Raji (cell line): ENCODE measurements around the gene TAB2.

Experiments used
- POLR2A ChIP-seq: IDR thresholded peaks from 2 replicates; pipeline ENCODE4 v1.6.1; 2011; ENCODE audit warnings: low read depth, low read length, control low read depth; ENCODE audit not compliant: insufficient read depth

Gene TAB2

DNA sequence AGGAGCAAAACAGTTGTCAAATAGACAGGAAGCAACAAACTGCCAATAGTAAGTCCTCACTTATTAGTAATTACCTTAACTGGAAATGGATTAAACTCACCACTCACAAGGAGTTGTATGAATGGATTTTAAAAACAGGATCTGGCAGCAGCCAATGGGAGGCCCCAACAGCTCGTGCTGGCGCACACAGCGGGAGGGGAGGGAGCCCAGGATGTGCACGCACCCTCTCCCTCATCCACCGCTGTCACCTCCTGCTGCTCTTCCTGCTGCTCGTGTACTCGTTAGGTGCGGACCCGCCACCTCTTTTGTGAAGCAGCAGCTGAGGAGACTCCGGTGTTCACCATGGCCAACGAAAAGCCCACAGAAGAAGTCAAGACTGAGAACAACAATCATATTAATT lies 82.5 kb downstream of the TAB2 start, which contains the start of gene SUMO4:
TSS of gene SUMO4 (plus strand) at position 213 of the 400 bp plus-strand sequence. CDS start at position 343, 130 bp downstream.
- no peak for TF ChIP-seq POLR2A

DNA sequence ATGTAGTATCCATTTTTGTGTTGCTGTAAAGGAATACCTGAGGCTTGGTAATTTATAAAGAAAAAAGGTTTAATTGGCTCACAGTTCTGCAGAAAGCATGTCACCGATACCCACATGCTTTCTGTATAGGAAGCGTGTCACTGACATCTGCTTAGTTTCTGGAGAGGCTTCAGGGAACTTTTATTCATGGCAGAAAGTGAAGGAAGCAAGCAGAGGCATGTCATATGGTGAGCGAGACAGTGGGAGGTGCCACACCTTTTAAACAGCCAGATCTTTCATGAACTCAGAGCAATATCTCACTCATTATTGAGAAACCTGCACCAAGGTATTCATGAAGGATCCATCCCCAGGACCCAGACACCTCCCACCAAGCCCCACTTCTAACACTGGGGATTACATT lies 86.0 kb downstream of the TAB2 start:
- no peak for TF ChIP-seq POLR2A

- TF ChIP-seq POLR2A = no peak
Measured at GRCh38 chr6:149405823-149406765, 88.6 kb downstream of the TAB2 start.

DNA sequence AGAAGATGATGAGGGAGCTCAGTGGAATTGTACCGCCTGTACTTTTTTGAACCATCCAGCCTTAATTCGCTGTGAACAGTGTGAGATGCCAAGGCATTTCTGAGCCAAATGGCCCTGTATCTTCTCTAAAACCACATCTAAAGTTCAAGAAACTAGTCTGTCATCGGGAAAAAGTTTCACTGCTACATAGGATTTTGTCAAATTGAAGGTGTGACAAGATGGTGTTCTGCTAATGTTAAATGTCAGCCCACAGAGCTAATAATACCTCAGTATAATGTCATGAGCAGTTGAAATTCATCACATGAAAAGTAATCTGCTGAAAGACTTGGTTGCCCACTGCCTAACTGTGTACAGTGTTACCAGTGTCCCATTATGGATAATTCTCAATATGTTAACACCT lies 92.1 kb downstream of the TAB2 start:
- no peak for TF ChIP-seq POLR2A

DNA sequence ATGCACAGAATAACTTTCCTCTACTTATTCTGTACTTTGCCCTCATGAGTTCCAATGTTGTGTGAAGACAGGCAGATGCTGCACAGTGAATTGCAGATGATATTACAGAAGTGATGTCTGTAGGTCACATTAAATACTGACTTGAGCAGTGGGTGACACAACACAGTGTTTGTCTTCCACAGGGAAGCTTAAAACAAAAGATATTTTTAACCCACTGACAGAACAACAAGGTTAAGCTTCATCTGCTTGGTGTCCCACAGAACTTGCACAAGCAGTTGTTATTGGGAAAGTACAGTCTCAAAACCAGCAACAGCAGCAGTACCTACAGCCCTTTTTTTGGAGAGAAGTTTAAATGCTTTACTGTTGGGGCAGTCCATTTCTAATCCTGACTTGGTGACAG lies 93.0 kb downstream of the TAB2 start:
- no peak for TF ChIP-seq POLR2A

- TF ChIP-seq POLR2A = no peak
Measured at GRCh38 chr6:149414009-149414408, 96.5 kb downstream of the TAB2 start.

GRCh38 chr6:149414821-149415220 lies 97.3 kb downstream of the TAB2 start:
- no peak for TF ChIP-seq POLR2A

- no peak for TF ChIP-seq POLR2A
Measured at GRCh38 chr6:149419696-149420404, 102.3 kb downstream of the TAB2 start.

GRCh38 chr6:149421132-149421531 lies 103.6 kb downstream of the TAB2 start:
- no peak for TF ChIP-seq POLR2A

- no peak for TF ChIP-seq POLR2A
Measured at GRCh38 chr6:149422581-149422980, 105.1 kb downstream of the TAB2 start.

GRCh38 chr6:149423964-149424440 lies 106.5 kb downstream of the TAB2 start:
- TF ChIP-seq POLR2A = no peak

DNA sequence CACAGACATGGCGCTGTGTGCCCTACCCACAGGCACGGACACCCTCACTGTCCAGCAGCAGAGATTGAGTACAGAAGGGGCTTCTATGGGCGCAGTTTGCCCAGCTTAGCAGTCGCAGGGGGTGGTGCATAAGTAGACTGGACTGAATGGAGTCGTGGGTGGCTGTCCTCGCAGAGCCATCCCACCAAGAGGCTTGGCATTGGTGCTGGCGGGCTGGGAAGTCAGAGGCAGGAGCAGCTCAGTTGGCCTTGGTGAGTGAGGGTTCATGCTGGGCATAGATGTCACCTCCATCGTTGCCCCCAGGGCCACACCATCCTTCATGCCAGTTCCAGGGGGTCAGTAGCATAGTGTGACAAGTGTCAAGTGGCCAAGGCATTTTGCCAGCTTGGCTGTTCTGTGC lies 107.7 kb downstream of the TAB2 start:
- TF ChIP-seq POLR2A = no peak

- no peak for TF ChIP-seq POLR2A
Measured at GRCh38 chr6:149425754-149426153, 108.2 kb downstream of the TAB2 start.

DNA sequence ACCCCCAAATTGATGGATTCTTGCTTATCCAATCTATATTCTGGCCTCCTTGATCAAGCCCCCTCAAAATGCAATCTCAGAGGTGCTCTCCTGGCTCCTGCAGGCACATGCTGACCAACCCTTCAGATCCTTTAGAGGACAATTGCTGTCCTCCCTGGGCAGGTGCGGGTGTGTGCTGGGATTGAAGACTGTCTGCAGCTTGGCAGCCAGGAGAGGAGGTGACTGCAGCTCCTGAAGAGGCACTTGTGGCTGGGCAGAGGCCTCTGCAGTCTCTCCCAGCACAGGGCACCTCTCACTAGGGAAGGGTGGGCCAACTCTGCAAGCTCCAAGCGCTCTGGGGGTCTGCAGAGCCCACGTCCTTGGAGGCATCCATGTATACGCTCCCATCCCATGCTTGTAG lies 111.1 kb downstream of the TAB2 start:
- TF ChIP-seq POLR2A = no peak

GRCh38 chr6:149429427-149430360 lies 112.2 kb downstream of the TAB2 start:
- no peak for TF ChIP-seq POLR2A
